ENCODE data around the gene DRD4.

The DRD4 gene

GRCh38 chr11:592501-592900 lies 44.6 kb upstream of the DRD4 start:
- H3K4me3 ChIP-seq (ENCODE audit: low read depth in 1 of 2, low read length in 1 of 2): no peak overlapping the region
- H3K27me3 ChIP-seq: no peaks in the 10 kb centered on the region
- TF ChIP-seq CTCF (IDR thresholded peaks at IDR 0.05): no peak
- no peaks in the 10 kb centered on the region for H3K4me1 ChIP-seq (ENCODE audit: control insufficient read depth in 1 of 2, insufficient read depth in 1 of 2, low read depth in 1 of 2, low read length in 1 of 2)
- H3K36me3 ChIP-seq: peaks cover 97% of the 10 kb centered on the region
- H3K9me3 ChIP-seq: no peaks in the 10 kb centered on the region
- no peak overlapping the region for H3K27ac ChIP-seq

GRCh38 chr11:592918-593317 lies 44.2 kb upstream of the DRD4 start:
- H3K27ac ChIP-seq: no peak overlapping the region
- H3K4me1 ChIP-seq (ENCODE audit: control insufficient read depth in 1 of 2, insufficient read depth in 1 of 2, low read depth in 1 of 2, low read length in 1 of 2): no peaks in the 10 kb centered on the region
- H3K4me3 ChIP-seq (ENCODE audit: low read depth in 1 of 2, low read length in 1 of 2): no peak overlapping the region
- no peaks in the 10 kb centered on the region for H3K27me3 ChIP-seq
- TF ChIP-seq CTCF (IDR thresholded peaks at IDR 0.05): no peak
- peaks cover 97% of the 10 kb centered on the region for H3K36me3 ChIP-seq
- H3K9me3 ChIP-seq: no peaks in the 10 kb centered on the region

DNA sequence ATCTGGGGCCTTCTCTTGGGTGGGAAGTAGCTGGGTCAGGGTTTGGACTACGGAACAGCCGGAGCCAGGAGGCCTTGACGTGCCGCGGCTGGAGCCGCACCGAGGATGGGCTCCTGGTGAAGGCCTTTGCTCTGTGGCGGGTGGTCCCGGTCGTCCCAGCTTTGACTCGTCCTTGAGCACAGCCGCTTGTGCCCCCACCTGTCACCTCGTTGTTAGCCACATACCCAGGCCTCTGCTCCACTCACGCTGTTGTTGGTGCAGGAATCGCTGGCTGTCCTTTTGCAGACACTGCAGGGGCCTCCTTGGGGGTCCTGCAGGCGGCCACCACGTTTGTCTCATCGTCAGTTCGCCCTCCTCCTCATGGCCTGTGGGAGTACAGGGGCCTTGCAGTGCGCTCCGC lies 43.7 kb upstream of the DRD4 start:
- no peak for TF ChIP-seq CTCF (IDR thresholded peaks at IDR 0.05)
- Histone ChIP-seq H3K27me3 (no peaks in the 10 kb centered on the region), H3K4me1 (ENCODE audit: control insufficient read depth in 1 of 2, insufficient read depth in 1 of 2, low read depth in 1 of 2, low read length in 1 of 2) (no peaks in the 10 kb centered on the region), H3K9me3 (no peaks in the 10 kb centered on the region), H3K27ac (no peak overlapping the region), H3K36me3 (peaks cover 98% of the 10 kb centered on the region), H3K4me3 (ENCODE audit: low read depth in 1 of 2, low read length in 1 of 2) (no peak overlapping the region)

GRCh38 chr11:595400-595799 lies 41.7 kb upstream of the DRD4 start:
- TF ChIP-seq CTCF (IDR thresholded peaks at IDR 0.05): no peak
- H3K27ac ChIP-seq: no peak overlapping the region
- no peak overlapping the region for H3K4me3 ChIP-seq (ENCODE audit: low read depth in 1 of 2, low read length in 1 of 2)
- H3K36me3 ChIP-seq: peaks cover 97% of the 10 kb centered on the region
- no peaks in the 10 kb centered on the region for H3K4me1 ChIP-seq (ENCODE audit: control insufficient read depth in 1 of 2, insufficient read depth in 1 of 2, low read depth in 1 of 2, low read length in 1 of 2)
- no peaks in the 10 kb centered on the region for H3K27me3 ChIP-seq
- H3K9me3 ChIP-seq: no peaks in the 10 kb centered on the region

- Histone ChIP-seq H3K27ac (no peak overlapping the region), H3K4me3 (ENCODE audit: low read depth in 1 of 2, low read length in 1 of 2) (no peak overlapping the region)
Observed at GRCh38 chr11:596374-596773, 40.7 kb upstream of the DRD4 start.

More at GRCh38 chr11:596374-596773, 40.7 kb upstream of the DRD4 start:
- TF ChIP-seq CTCF (IDR thresholded peaks at IDR 0.05): no peak
- H3K36me3 ChIP-seq: peaks cover 96% of the 10 kb centered on the region
- H3K9me3 ChIP-seq: no peaks in the 10 kb centered on the region
- H3K4me1 ChIP-seq (ENCODE audit: control insufficient read depth in 1 of 2, insufficient read depth in 1 of 2, low read depth in 1 of 2, low read length in 1 of 2): no peaks in the 10 kb centered on the region
- no peaks in the 10 kb centered on the region for H3K27me3 ChIP-seq

All from neutrophil (primary cell).